Adipose tissue (tissue), 3 donors: Measurements from ENCODE around the gene PRELID1. TPM values are rescaled to one million over a fixed set of nuclear protein-coding genes. Genes with fewer than 3 reads are reported as not detected.
"Not testable (repeated sequence)": the region's sequence is repeated elsewhere in the genome, so short reads cannot be mapped to it uniquely, and the experiment has no call there.

Source experiments
- H3K27ac ChIP-seq: one replicate; pipeline ENCODE4 v1.5.1; 2013; ENCODE audit warnings: low read depth, low read length
- WGBS, 3 donors: extraction: QIAGEN DNeasy Blood & Tissue Kit; methylation state at CpG; one replicate each; pipeline ENCODE4 v1.1.7; 2013; 5-methylcytosine and 5-hydroxymethylcytosine counted together
- polyA plus RNA-seq, 3 donors: library from polyadenylated mRNA; stranded (reverse); fragments of 200-250 nt; gene quantifications; one replicate each; pipeline ENCODE4 v1.2.3, GENCODE V29; 2013
- donor health status: healthy with polysubstance abuse.
- donor health status: Bipolar disorder and iron deficiency.
- donor health status: healthy.

Gene PRELID1
- polyA plus RNA-seq, 3 donors, result 94.6 to 215 (median 185) TPM

GRCh38 chr5:177330991-177331842 is 27.6 kb downstream of the PRELID1 start:
- H3K27ac ChIP-seq, result no peak overlapping the region
- 68 to 89% (median 73%) methylated on average over 26 to 27 of the region's 27 CpGs for WGBS, 3 donors

GRCh38 chr5:177332031-177332895 is 28.7 kb downstream of the PRELID1 start:
- no peak overlapping the region for H3K27ac ChIP-seq
- WGBS, 3 donors, result 65 to 92% (median 75%) methylated on average over 35 of the region's 35 CpGs

- 83 to 86% (median 85%) methylated on average over 13 of the region's 13 CpGs for WGBS, 3 donors
- no peak overlapping the region for H3K27ac ChIP-seq
These were observed 29.3 kb downstream of the PRELID1 start for GRCh38 chr5:177332896-177333260.

- H3K27ac ChIP-seq, result no peak overlapping the region
- WGBS, 3 donors, result 85 to 90% (median 89%) methylated on average over 16 of the region's 16 CpGs
These were observed 30.0 kb downstream of the PRELID1 start for GRCh38 chr5:177333420-177334154.

GRCh38 chr5:177334155-177334551 is 30.6 kb downstream of the PRELID1 start:
- no peak overlapping the region for H3K27ac ChIP-seq
- 71 to 86% (median 72%) methylated on average over 15 of the region's 15 CpGs for WGBS, 3 donors

GRCh38 chr5:177334781-177335700 is 31.4 kb downstream of the PRELID1 start:
- WGBS, 3 donors, result 87 to 89% (median 88%) methylated on average over 21 of the region's 21 CpGs
- H3K27ac ChIP-seq, result no peak overlapping the region

- no peak overlapping the region for H3K27ac ChIP-seq
- 89 to 94% (median 93%) methylated on average over 7 of the region's 7 CpGs for WGBS, 3 donors
These were observed 32.1 kb downstream of the PRELID1 start for GRCh38 chr5:177335701-177336065.

GRCh38 chr5:177336112-177336511 is 32.5 kb downstream of the PRELID1 start:
- WGBS, 3 donors, result 62 to 69% (median 68%) methylated on average over 12 of the region's 12 CpGs
- no peak overlapping the region for H3K27ac ChIP-seq

- 85 to 93% (median 92%) methylated on average over 34 to 36 of the region's 36 CpGs for whole genome bisulfite sequencing, 3 donors
- no peak overlapping the region for H3K27ac ChIP-seq
These were observed 33.2 kb downstream of the PRELID1 start for GRCh38 chr5:177336603-177337494.

GRCh38 chr5:177338251-177339106 is 34.9 kb downstream of the PRELID1 start:
- WGBS, 3 donors, result 78 to 86% (median 80%) methylated on average over 22 of the region's 22 CpGs
- H3K27ac ChIP-seq, result no peak overlapping the region

GRCh38 chr5:177339107-177339638 is 35.6 kb downstream of the PRELID1 start:
- 56 to 71% (median 65%) methylated on average over 11 of the region's 11 CpGs for WGBS, 3 donors
- H3K27ac ChIP-seq, result no peak overlapping the region

GRCh38 chr5:177343000-177343399 is 39.4 kb downstream of the PRELID1 start:
- 93 to 96% (median 94%) methylated on average over 14 of the region's 14 CpGs for WGBS, 3 donors
- not testable (repeated sequence) for H3K27ac ChIP-seq

- no peak overlapping the region for H3K27ac ChIP-seq
- WGBS, 3 donors, result 93 to 96% (median 93%) methylated on average over 6 of the region's 6 CpGs
These were observed 40.2 kb downstream of the PRELID1 start for GRCh38 chr5:177343777-177344176.

GRCh38 chr5:177344891-177345290 is 41.3 kb downstream of the PRELID1 start:
- no peak overlapping the region for H3K27ac ChIP-seq
- 92 to 98% (median 97%) methylated on average over 5 to 6 of the region's 6 CpGs for WGBS, 3 donors

GRCh38 chr5:177346820-177347219 is 43.2 kb downstream of the PRELID1 start:
- 44 to 83% (median 77%) methylated on average over 4 of the region's 4 CpGs for WGBS, 3 donors
- H3K27ac ChIP-seq, result no peak overlapping the region

GRCh38 chr5:177347699-177348098 is 44.1 kb downstream of the PRELID1 start:
- 72 to 86% (median 84%) methylated on average over 4 of the region's 4 CpGs for WGBS, 3 donors
- H3K27ac ChIP-seq, result no peak overlapping the region
